Left lung (tissue), 10 donors: ENCODE results near the gene CHRNB1. TPM values are rescaled to one million over a fixed set of nuclear protein-coding genes. Genes with fewer than 3 reads are reported as not detected.

Experiments used
- ATAC-seq: fragments of 200-7000 bp; cut with Tn5 transposase; one replicate; pipeline ENCODE4 v1.9.1; 2020; ENCODE audit warnings: moderate library complexity
- DNase-seq, 4 donors: peaks; one replicate each; pipeline ENCODE4 v3.0.0-alpha.2; 2013 to 2020
- H3K27ac ChIP-seq, 2 donors: fragments of 200-600 bp; sonication (generic) in 1 of 2; one replicate each; pipeline versions ENCODE4 v1.5.0 to v1.8.0; 2020 to 2021
- H3K27me3 ChIP-seq, 2 donors: fragments of 200-600 bp; sonication (generic) in 1 of 2; one replicate each; pipeline versions ENCODE4 v1.5.0 to v1.8.0; 2020 to 2021
- H3K36me3 ChIP-seq, 2 donors: fragments of 200-600 bp; sonication (generic) in 1 of 2; one replicate each; pipeline versions ENCODE4 v1.5.0 to v1.8.0; 2020 to 2021
- H3K4me1 ChIP-seq, 2 donors: fragments of 200-600 bp; one replicate each; pipeline ENCODE4 v1.8.0; 2021
- H3K4me3 ChIP-seq, 2 donors: fragments of 200-600 bp; sonication (generic) in 1 of 2; one replicate each; pipeline versions ENCODE4 v1.5.0 to v1.8.0; 2020 to 2021; ENCODE audit warnings: mild to moderate bottlenecking in 1 of 2
- H3K9me3 ChIP-seq, 2 donors: fragments of 200-600 bp; sonication (generic) in 1 of 2; one replicate each; pipeline versions ENCODE4 v1.5.0 to v1.8.0; 2020 to 2021
- CTCF ChIP-seq, 2 donors: fragments of 200-600 bp; sonication (generic) in 1 of 2; IDR thresholded peaks; one replicate each; pipeline versions ENCODE4 v1.5.0 to v1.8.0; 2021; ENCODE audit warnings: antibody characterized with exemption in 2 of 2
- intact Hi-C, 2 donors: fragments of 100-400 bp; cut with DNase I; formaldehyde crosslinking; loops; one replicate each; pipeline versions ENCODE4 v1.11.2 to v1.14.2; 2022
- polyA plus RNA-seq, 6 donors: library from polyadenylated mRNA; unstranded; fragments of 120-200 nt; gene quantifications; one replicate each; pipeline ENCODE4 v1.2.1, GENCODE V29; 2013; ENCODE audit not compliant: insufficient read length in 6 of 6
- total RNA-seq, 2 donors: library from RNA; stranded (reverse); fragmentation: NEBNext Ultra II Directional; extraction: Animal tissue kit (Norgen Biotek cat#: 25700); gene quantifications; one replicate each; pipeline ENCODE4 v1.2.1, GENCODE V29; 2021
- donor health status: DM: no; HTN: yes; CAD: no.
- donor health status: DM: no; HTN: no; CAD: no.

CHRNB1 gene
- total and polyA plus RNA-seq, 8 donors: 7.0 to 12.1 (median 9.9) TPM

GRCh38 chr17:7484067-7484918 is 39.4 kb downstream of the CHRNB1 start, which contains the start of gene POLR2A:
TSS of gene POLR2A (plus strand) at chr17:7484366.
- Histone ChIP-seq H3K27ac (peak within 1 kb of the TSS; percentile 98 to 100), H3K9me3 (no peaks in the 10 kb centered on the region), H3K27me3 (no peaks in the 10 kb centered on the region), H3K4me3 (peak within 1 kb of the TSS; percentile 52 to 66), H3K4me1 (peaks cover 36 to 57% of the 10 kb centered on the region in 2 donors), H3K36me3 (peaks cover 0 to 3% of the 10 kb centered on the region in 2 donors)
- peak; percentile 98 to 100 (median 99) for DNase-seq
- peak in 1 of 2 donors; percentile 14 for TF ChIP-seq CTCF (IDR thresholded peaks at IDR 0.05)
- ATAC-seq: peak; percentile 84
- intact Hi-C loops: no loop called here

- Histone ChIP-seq H3K4me3 (peak overlapping the region; percentile 52 to 66), H3K27ac (peak overlapping the region; percentile 98 to 100), H3K36me3 (peaks cover 0 to 3% of the 10 kb centered on the region in 2 donors), H3K4me1 (peaks cover 35 to 60% of the 10 kb centered on the region in 2 donors), H3K27me3 (no peaks in the 10 kb centered on the region), H3K9me3 (no peaks in the 10 kb centered on the region)
- TF ChIP-seq CTCF (IDR thresholded peaks at IDR 0.05): no peak
- DNase-seq (no peak), ATAC-seq (no peak)
- intact Hi-C loops: no loop called here
These were observed 40.1 kb downstream of the CHRNB1 start for GRCh38 chr17:7484919-7485377.

GRCh38 chr17:7486181-7486580 is 41.3 kb downstream of the CHRNB1 start:
- intact Hi-C loops: no loop called here
- TF ChIP-seq CTCF (IDR thresholded peaks at IDR 0.05): no peak
- no peaks in the 10 kb centered on the region for H3K9me3 ChIP-seq
- H3K36me3 ChIP-seq: peaks cover 0 to 6% of the 10 kb centered on the region in 2 donors
- no peak for ATAC-seq
- DNase-seq: no peak
- no peaks in the 10 kb centered on the region for H3K27me3 ChIP-seq
- H3K27ac ChIP-seq: no peak overlapping the region
- H3K4me3 ChIP-seq: peak overlapping the region; percentile 52 to 66
- H3K4me1 ChIP-seq: peaks cover 32 to 65% of the 10 kb centered on the region in 2 donors

GRCh38 chr17:7490144-7490543 is 45.3 kb downstream of the CHRNB1 start:
- intact Hi-C loops: no loop called here
- no peaks in the 10 kb centered on the region for H3K27me3 ChIP-seq
- H3K9me3 ChIP-seq: no peaks in the 10 kb centered on the region
- peaks cover 0 to 11% of the 10 kb centered on the region in 2 donors for H3K36me3 ChIP-seq
- H3K4me3 ChIP-seq: no peak overlapping the region
- no peak for TF ChIP-seq CTCF (IDR thresholded peaks at IDR 0.05)
- H3K4me1 ChIP-seq: peaks cover 29 to 66% of the 10 kb centered on the region in 2 donors
- ATAC-seq (no peak), DNase-seq (no peak)
- H3K27ac ChIP-seq: no peak overlapping the region

GRCh38 chr17:7491583-7491982 is 46.7 kb downstream of the CHRNB1 start:
- Histone ChIP-seq H3K4me1 (peaks cover 20 to 52% of the 10 kb centered on the region in 2 donors), H3K27me3 (no peaks in the 10 kb centered on the region), H3K4me3 (no peak overlapping the region), H3K36me3 (peaks cover 0 to 19% of the 10 kb centered on the region in 2 donors), H3K27ac (no peak overlapping the region), H3K9me3 (no peaks in the 10 kb centered on the region)
- intact Hi-C loops: no loop called here
- DNase-seq: no peak
- no peak for ATAC-seq
- no peak for TF ChIP-seq CTCF (IDR thresholded peaks at IDR 0.05)
